Activated T-helper 17 cell treated with anti-CD3 and anti-CD28 coated beads, Interleukin-2, amount 50 U/mL, for 72 hours (primary cell): Measurements from ENCODE around the gene PLPP4. TPM values are rescaled to one million over a fixed set of nuclear protein-coding genes. Genes with fewer than 3 reads are reported as not detected.

Source experiments
- ATAC-seq: fragments of 150-1000 bp; cut with Tn5 transposase; replicated peaks from 2 replicates; pipeline ENCODE4 v1.10.0; 2021; ENCODE audit warnings: mild to moderate bottlenecking, moderate library complexity
- H3K27ac Mint-ChIP-seq: one replicate; pipeline ENCODE4 v1.8.0; 2022; ENCODE audit warnings: mixed read lengths
- H3K27me3 Mint-ChIP-seq: one replicate; pipeline ENCODE4 v1.8.0; 2022; ENCODE audit warnings: mixed read lengths
- H3K36me3 Mint-ChIP-seq: one replicate; pipeline ENCODE4 v1.8.0; 2022; ENCODE audit warnings: low read depth, mild to moderate bottlenecking, mixed read lengths
- H3K4me1 Mint-ChIP-seq: one replicate; pipeline ENCODE4 v1.8.0; 2022; ENCODE audit warnings: mixed read lengths
- H3K4me3 Mint-ChIP-seq: one replicate; pipeline ENCODE4 v1.8.0; 2022; ENCODE audit warnings: mild to moderate bottlenecking, mixed read lengths
- H3K9me3 Mint-ChIP-seq: one replicate; pipeline ENCODE4 v1.8.0; 2022; ENCODE audit warnings: mixed read lengths
- total RNA-seq, 2 donors: library from RNA; stranded (reverse); gene quantifications; one replicate each; pipeline ENCODE4 v1.2.3, GENCODE V29; 2022

PLPP4 gene
- total RNA-seq, 2 donors from 2014 or later, result not detected

DNA sequence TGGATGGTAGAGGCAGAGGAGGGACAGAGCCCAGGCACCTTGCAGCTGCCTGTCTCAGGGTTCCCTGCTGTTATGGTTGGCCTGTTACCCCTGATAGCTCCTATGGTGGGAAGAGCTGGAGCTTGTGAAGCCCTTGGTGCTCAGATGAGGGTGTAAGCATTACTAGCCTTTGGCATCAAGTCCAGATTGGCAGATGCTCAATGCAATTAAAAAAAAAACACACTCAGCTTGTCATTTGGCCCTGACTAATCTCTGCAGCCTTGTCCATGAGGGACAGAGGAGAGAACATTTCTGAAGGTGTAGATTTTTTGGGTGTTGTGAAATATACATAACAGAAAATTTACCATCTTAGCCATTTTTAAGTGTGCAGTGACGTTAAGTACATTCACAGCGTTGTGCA is 86.3 kb downstream of the PLPP4 start:
- H3K9me3 Mint-ChIP-seq, result no peaks in the 10 kb centered on the region
- ATAC-seq, result no peak
- no peaks in the 10 kb centered on the region for H3K36me3 Mint-ChIP-seq
- H3K27ac Mint-ChIP-seq, result no peak overlapping the region
- no peak overlapping the region for H3K4me3 Mint-ChIP-seq
- no peaks in the 10 kb centered on the region for H3K4me1 Mint-ChIP-seq
- H3K27me3 Mint-ChIP-seq, result no peaks in the 10 kb centered on the region

DNA sequence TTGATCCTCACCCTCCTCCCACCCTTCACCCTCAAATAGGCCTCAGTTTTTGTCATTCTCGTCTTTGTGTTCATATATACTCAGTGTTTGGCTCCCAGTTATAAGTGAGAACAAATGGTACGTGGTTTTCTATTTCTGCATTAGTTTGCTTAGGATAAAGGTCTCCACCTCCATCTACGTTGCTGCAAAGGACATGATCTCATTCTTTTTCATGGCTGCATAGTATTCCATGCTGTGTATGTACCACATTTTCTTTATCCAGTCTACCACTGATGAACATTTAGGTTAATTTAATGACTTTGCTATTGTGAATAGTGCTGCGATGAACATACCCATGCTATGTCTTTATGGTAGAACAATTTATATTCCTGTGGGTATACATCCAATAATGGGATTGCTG is 91.2 kb downstream of the PLPP4 start:
- Mint-ChIP-seq H3K36me3 (no peaks in the 10 kb centered on the region), H3K9me3 (no peaks in the 10 kb centered on the region), H3K4me3 (no peak overlapping the region), H3K27me3 (peaks cover 3% of the 10 kb centered on the region), H3K4me1 (no peaks in the 10 kb centered on the region), H3K27ac (no peak overlapping the region)
- no peak for ATAC-seq

DNA sequence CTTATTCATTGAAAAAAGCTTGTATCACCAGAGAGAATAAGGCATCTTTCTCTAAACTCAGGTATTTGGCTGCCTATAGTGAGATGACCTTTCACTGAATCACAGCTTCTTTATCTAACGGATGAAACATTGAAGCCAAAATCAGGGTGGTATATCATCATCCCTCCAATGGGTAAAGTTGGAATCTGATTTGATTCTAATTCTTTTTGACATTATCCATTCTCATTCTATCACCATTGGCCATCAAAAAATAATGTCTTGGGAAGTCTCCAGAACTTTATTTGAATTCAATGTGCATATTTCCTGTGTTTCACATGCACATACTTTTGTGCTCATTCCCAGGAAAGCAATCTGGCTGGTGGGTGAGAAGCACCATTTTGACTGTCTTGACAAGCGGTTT is 95.2 kb downstream of the PLPP4 start:
- Mint-ChIP-seq H3K9me3 (peaks cover 8% of the 10 kb centered on the region), H3K27me3 (peaks cover 3% of the 10 kb centered on the region), H3K4me1 (no peaks in the 10 kb centered on the region), H3K27ac (no peak overlapping the region), H3K36me3 (no peaks in the 10 kb centered on the region), H3K4me3 (no peak overlapping the region)
- ATAC-seq, result no peak

DNA sequence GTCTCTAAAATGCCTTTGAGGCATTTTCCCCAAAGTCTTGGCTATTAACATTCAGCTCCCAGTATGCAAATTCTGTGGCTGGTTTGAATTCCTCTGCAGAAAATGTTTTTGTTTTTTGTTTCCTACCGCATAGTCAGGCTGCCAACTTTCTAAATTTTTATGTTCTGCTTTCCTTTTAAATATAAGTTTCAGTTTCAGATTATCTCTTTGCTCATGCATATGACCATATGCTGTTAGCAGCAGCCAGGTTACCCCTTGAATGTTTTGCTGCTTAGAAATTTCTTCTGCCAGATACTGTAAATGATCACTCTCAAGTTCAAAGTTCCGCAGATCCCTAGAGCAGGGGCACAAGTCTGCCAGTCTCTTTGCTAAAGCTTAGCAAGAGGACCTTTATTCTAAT is 96.9 kb downstream of the PLPP4 start:
- no peak overlapping the region for H3K4me3 Mint-ChIP-seq
- peaks cover 8% of the 10 kb centered on the region for H3K9me3 Mint-ChIP-seq
- no peaks in the 10 kb centered on the region for H3K4me1 Mint-ChIP-seq

DNA sequence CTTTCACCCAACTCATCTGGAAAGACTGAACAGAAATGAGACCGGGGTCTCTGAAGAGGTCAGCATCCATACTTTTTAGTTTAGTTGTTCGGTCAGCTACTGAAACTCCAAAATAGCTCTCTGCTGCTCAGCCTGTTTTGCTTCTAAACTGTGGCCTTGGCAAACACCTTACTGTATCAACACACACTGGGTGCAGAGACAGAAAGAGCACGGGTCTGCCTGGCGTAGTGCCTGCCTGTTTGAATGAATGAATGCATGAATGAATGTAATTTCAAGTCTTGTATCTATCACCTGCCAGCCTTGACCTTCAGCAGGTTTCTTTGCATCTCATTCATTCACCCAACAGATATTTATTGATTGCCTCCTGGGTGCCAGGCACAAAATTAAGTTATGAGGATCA is 98.4 kb downstream of the PLPP4 start:
- Mint-ChIP-seq H3K4me3 (no peak overlapping the region), H3K36me3 (no peaks in the 10 kb centered on the region), H3K27me3 (no peaks in the 10 kb centered on the region), H3K9me3 (peaks cover 8% of the 10 kb centered on the region), H3K4me1 (no peaks in the 10 kb centered on the region), H3K27ac (no peak overlapping the region)
- no peak for ATAC-seq

More for the DNA sequence above, 96.9 kb downstream of the PLPP4 start:
- H3K27me3 Mint-ChIP-seq, result peaks cover 3% of the 10 kb centered on the region
- H3K27ac Mint-ChIP-seq, result no peak overlapping the region
- ATAC-seq, result no peak
- H3K36me3 Mint-ChIP-seq, result no peaks in the 10 kb centered on the region

DNA sequence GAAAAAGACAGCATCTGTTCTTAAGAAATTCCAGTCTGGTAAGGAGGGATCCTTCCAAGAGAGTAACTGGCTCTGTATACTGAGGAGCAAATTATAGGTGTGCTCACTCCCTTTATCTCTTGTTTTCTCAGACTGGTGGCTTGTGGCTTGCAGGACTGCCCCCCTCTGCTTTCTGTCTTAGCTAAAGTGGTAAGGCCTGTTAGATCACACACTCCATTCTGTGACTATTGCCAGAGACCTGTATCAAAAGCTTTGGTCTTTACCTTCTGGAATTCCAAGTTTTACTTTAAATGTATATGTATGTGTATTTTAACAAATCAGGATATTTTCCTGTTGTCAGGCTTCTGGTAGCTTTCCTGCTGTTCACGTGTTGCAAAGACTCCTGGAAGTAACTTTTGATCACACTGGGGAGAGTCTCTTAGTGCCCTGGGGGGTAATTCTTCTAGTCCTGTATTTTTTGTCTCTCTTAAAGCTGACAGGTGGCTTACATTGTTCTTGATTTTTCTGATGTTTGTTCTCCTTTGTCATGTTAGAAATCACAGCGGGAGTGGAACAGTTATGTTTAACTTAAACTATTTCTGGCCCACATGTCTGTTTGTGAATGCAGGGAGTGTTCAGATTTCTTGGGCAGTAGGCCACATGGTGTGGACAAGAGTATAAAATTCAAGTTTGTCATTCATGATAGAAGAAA is 99.0 kb downstream of the PLPP4 start:
- no peaks in the 10 kb centered on the region for H3K27me3 Mint-ChIP-seq
- H3K4me3 Mint-ChIP-seq, result no peak overlapping the region
- H3K36me3 Mint-ChIP-seq, result no peaks in the 10 kb centered on the region
- no peak overlapping the region for H3K27ac Mint-ChIP-seq
- ATAC-seq, result no peak
- H3K4me1 Mint-ChIP-seq, result no peaks in the 10 kb centered on the region
- H3K9me3 Mint-ChIP-seq, result peaks cover 8% of the 10 kb centered on the region

DNA sequence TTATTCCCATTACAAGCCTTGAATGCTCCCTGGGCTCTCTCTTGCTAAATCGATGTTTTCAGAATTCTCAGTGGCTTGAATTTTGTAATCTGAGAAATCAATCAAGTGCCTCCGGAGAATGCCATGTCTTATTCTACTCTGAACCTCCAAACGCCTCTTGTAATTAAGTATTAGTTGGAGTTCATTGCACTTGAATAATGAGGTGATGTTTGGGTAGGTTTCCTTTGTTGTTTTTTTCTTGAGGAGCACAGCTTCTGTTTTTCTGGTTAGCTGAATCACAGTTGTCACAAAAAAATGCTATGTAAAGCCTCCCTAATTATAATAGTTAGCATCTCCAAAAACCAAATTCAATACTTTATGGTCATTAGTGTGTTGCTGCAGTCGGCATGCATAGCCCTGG is 100.3 kb downstream of the PLPP4 start:
- ATAC-seq, result no peak
- Mint-ChIP-seq H3K36me3 (no peaks in the 10 kb centered on the region), H3K4me3 (no peak overlapping the region), H3K9me3 (peaks cover 8% of the 10 kb centered on the region), H3K27ac (no peak overlapping the region), H3K4me1 (no peaks in the 10 kb centered on the region), H3K27me3 (no peaks in the 10 kb centered on the region)

DNA sequence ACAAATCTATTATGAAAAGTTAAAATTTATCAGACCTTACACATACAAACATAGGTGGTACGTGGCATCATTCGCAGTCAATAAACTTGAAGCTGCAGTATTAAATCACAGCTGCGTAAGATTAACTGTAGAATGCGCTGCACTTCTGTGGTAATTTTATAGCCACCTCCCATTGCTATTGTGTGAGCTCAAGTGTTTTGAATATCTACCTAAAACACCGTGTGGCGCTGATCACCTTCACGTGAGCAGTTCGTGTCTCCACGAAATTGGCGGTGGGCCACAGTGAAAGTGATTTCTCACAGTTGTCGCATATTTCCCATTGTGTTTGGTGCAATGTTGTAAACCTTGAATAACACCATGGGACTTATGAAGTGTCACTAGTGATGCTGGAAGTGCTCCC is 102.8 kb downstream of the PLPP4 start:
- no peak for ATAC-seq
- Mint-ChIP-seq H3K27me3 (no peaks in the 10 kb centered on the region), H3K4me3 (no peak overlapping the region), H3K9me3 (no peaks in the 10 kb centered on the region), H3K36me3 (no peaks in the 10 kb centered on the region), H3K4me1 (no peaks in the 10 kb centered on the region), H3K27ac (no peak overlapping the region)

DNA sequence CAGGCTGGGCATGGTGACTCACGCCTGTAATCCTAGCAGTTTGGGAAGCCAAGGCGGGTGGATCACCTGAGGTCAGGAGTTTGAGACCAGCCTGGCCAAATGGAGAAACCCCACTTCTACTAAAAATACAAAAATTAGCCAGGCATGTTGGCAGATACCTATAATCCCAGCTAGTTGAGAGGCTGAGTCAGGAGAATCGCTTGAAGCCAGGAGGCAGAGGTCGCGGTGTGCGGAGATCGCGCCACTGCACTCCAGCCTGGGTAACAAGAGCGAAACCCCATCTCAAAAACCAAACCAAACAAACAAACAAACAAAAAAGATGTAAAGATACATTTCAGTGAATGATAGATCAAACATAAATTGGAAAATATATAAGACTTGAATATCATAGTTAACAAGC is 105.9 kb downstream of the PLPP4 start:
- no peaks in the 10 kb centered on the region for H3K36me3 Mint-ChIP-seq
- H3K4me3 Mint-ChIP-seq, result no peak overlapping the region
- no peaks in the 10 kb centered on the region for H3K27me3 Mint-ChIP-seq
- ATAC-seq, result no peak
- no peaks in the 10 kb centered on the region for H3K9me3 Mint-ChIP-seq
- H3K27ac Mint-ChIP-seq, result no peak overlapping the region
- no peaks in the 10 kb centered on the region for H3K4me1 Mint-ChIP-seq

DNA sequence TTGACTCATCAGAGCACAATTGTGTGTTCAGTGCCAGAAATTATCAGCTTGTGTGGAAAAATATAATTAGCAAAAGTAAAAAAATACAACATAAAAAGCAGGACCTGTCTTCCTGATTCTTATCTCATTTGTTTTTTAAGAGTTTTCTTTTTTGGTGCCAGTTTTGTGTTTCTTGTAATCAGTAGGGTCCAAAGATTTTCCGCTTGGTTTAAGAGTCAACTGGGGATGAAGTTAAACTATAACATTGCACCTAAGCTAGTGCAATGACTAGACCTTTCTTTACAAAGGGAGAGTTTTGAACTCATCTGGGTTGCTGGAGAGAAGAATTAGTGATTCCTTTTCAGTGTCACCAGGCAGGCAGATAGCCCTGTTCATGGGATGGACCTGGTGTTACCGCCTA is 113.4 kb downstream of the PLPP4 start:
- Mint-ChIP-seq H3K36me3 (no peaks in the 10 kb centered on the region), H3K4me1 (no peaks in the 10 kb centered on the region), H3K27ac (no peak overlapping the region), H3K4me3 (no peak overlapping the region), H3K9me3 (peaks cover 5% of the 10 kb centered on the region), H3K27me3 (peaks cover 3% of the 10 kb centered on the region)
- ATAC-seq, result no peak

DNA sequence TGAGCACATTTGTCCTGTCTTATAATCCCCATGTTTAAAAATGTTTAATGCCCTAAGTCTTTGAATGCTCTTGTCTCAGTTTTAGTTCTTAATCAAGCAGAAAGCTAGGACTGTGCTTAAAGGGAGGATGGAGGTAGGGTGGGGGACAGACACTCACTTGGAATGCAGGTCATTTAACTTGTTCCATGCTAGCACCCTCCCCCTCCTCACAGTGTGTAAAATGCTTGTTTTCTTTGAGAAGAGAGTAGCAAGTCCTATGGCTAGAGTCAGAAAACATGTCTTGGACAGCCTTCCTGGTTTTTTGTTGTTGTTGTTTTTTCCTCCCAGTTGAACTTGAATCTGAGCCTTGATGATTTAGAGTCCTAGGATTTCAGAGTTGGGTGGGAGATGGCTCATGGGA is 114.2 kb downstream of the PLPP4 start:
- ATAC-seq, result no peak
- Mint-ChIP-seq H3K36me3 (no peaks in the 10 kb centered on the region), H3K4me1 (no peaks in the 10 kb centered on the region), H3K4me3 (no peak overlapping the region), H3K27me3 (peaks cover 3% of the 10 kb centered on the region), H3K9me3 (peaks cover 7% of the 10 kb centered on the region), H3K27ac (no peak overlapping the region)

DNA sequence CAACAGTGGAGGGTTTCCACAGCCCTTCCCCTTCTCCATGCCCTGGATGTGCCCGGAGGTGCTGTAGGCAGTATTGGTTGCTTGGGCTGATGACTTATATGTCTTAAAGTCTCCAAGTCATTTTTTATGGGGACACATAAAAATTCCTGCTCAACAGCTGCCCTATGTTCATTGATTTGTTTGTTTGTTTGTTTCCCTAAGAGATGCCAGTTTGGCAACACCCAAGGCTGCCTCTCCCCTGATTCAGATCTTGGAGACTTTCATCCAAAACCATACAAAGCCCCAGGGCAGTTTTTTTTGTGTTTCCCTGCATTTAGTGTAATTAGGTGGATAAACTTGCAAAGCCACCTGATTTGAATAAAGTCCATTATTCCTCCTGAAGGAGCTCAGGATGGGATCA is 115.3 kb downstream of the PLPP4 start:
- H3K9me3 Mint-ChIP-seq, result peaks cover 9% of the 10 kb centered on the region
- ATAC-seq, result no peak
- H3K27ac Mint-ChIP-seq, result no peak overlapping the region
- H3K4me3 Mint-ChIP-seq, result no peak overlapping the region
- no peaks in the 10 kb centered on the region for H3K4me1 Mint-ChIP-seq
- H3K27me3 Mint-ChIP-seq, result peaks cover 3% of the 10 kb centered on the region
- no peaks in the 10 kb centered on the region for H3K36me3 Mint-ChIP-seq

DNA sequence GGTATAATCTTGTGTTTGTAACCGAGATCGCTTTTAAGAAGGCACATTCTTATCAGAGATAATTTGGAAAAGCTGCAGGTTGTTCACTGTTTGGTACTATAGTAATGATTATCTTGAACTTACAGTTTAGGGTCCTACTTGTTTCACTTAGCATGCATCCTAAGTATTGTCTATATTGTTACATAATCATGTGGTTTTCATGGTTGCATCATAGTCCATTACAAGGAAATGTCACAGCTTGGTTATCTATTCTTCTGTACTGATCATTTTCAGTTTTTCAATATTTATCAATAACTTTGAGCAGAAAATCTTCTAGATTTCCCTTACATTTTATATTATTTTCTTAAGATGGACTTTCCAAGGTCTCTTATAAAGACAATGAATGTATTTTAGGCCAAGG is 116.3 kb downstream of the PLPP4 start:
- Mint-ChIP-seq H3K4me1 (no peaks in the 10 kb centered on the region), H3K27me3 (peaks cover 3% of the 10 kb centered on the region), H3K36me3 (no peaks in the 10 kb centered on the region), H3K4me3 (no peak overlapping the region), H3K9me3 (peaks cover 9% of the 10 kb centered on the region), H3K27ac (no peak overlapping the region)
- no peak for ATAC-seq

DNA sequence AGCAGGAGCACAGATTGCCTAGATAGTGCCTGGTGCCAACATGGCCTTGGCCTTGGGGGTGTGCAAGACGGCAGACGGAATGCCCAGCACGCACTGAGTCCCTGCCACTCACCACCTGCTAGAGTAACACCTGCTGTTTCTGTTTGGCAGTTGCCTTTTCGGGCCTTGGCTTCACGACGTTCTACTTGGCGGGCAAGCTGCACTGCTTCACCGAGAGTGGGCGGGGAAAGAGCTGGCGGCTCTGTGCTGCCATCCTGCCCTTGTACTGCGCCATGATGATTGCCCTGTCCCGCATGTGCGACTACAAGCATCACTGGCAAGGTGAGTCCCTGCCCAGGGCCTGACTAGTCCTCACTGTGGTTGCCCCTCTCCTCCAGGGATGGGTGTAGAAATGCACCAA is 118.0 kb downstream of the PLPP4 start:
- no peak overlapping the region for H3K4me3 Mint-ChIP-seq
- no peaks in the 10 kb centered on the region for H3K4me1 Mint-ChIP-seq
- H3K27ac Mint-ChIP-seq, result no peak overlapping the region
- ATAC-seq, result no peak
- peaks cover 9% of the 10 kb centered on the region for H3K9me3 Mint-ChIP-seq
- H3K36me3 Mint-ChIP-seq, result no peaks in the 10 kb centered on the region
- peaks cover 3% of the 10 kb centered on the region for H3K27me3 Mint-ChIP-seq

DNA sequence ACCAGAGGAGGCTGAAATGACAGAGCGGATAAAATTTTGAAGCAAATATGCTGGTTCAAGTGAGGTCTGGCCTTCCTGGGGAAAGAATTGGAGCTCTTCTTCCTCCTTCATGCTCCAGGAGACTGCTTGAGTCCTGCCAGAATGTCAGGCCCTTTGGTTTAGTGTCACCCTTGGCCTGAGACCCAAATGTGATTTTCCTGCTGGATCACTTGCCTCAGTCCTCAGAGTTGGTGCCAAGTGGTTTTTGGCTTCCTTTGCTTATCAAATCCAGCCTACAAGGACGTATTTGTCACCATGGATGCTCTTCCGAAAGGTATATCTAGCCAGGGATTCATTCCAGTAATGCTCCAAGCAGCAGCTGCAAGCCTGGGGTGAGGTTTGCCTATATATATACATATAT is 118.4 kb downstream of the PLPP4 start:
- ATAC-seq, result no peak
- H3K4me3 Mint-ChIP-seq, result no peak overlapping the region
- peaks cover 3% of the 10 kb centered on the region for H3K27me3 Mint-ChIP-seq
- no peaks in the 10 kb centered on the region for H3K4me1 Mint-ChIP-seq
- H3K9me3 Mint-ChIP-seq, result peaks cover 9% of the 10 kb centered on the region
- H3K27ac Mint-ChIP-seq, result no peak overlapping the region
- H3K36me3 Mint-ChIP-seq, result no peaks in the 10 kb centered on the region

DNA sequence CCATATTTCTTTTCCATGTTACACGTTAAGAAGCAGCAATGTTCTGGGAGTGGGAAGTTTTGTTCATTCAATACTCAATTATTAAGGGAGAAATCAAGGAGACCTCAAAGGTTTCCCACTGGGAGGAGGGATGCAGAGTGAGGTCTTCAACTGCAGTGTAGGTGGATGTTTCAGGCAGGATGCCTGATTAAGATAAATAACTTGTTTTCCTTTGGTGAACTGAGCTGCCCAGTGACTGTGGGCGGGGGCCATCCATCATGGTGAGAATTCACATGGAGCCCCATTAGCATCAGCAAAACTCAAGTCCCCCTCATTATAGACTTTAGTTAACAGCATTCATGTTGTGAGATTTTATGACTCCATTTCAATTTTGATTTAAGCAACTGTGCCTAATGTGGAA is 121.1 kb downstream of the PLPP4 start:
- Mint-ChIP-seq H3K4me1 (no peaks in the 10 kb centered on the region), H3K27me3 (peaks cover 3% of the 10 kb centered on the region), H3K36me3 (no peaks in the 10 kb centered on the region), H3K4me3 (no peak overlapping the region), H3K9me3 (peaks cover 9% of the 10 kb centered on the region), H3K27ac (no peak overlapping the region)
- ATAC-seq, result no peak
